Caco-2 (cell line): ENCODE results near the gene PPP1R36. TPM values are rescaled to one million over a fixed set of nuclear protein-coding genes. Genes with fewer than 3 reads are reported as not detected.
A peak's percentile ranks its signal among the peaks of the same experiment; 100 is the strongest.

Experiments
- BruUV-seq: library from RNA; stranded (reverse); fragments of 400-500 nt; replicated peaks from 2 replicates; lab custom pipeline; 2021; lab: Mats Ljungman, UMichigan
- CTCF ChIA-PET: fragments of 300-600 bp; sonication (Branson Sonifier 250); formaldehyde crosslinking; loops from one replicate; lab custom pipeline; 2022; ENCODE audit warnings: antibody characterized with exemption; lab: Charles Lee
- POLR2A ChIA-PET: fragments of 300-600 bp; sonication (Branson Sonifier 250); formaldehyde crosslinking; loops from one replicate; lab custom pipeline; 2022; ENCODE audit warnings: antibody characterized with exemption; lab: Charles Lee
- DNase-seq, 2 experiments: peaks; one replicate each; pipeline versions ENCODE4 v3.0.0 to v3.0.0-alpha.2; 2020 to 2022
- H3K27me3 ChIP-seq: replicated peaks from 2 replicates; pipeline ENCODE4 v1.6.0; 2011; ENCODE audit warnings: low read length; ENCODE audit not compliant: control insufficient read depth, insufficient read depth
- H3K36me3 ChIP-seq: 2 replicates; pipeline ENCODE4 v1.5.1; 2011; ENCODE audit warnings: low read length; ENCODE audit not compliant: control insufficient read depth, insufficient read depth
- H3K4me1 ChIP-seq: fragments of 250-450 bp; sonication (Bioruptor Pico); 2 replicates; pipeline ENCODE4 v1.5.1; 2020; ENCODE audit warnings: mild to moderate bottlenecking
- H3K4me3 ChIP-seq: 2 replicates; pipeline ENCODE4 v1.5.1; 2011; ENCODE audit warnings: low read depth, mild to moderate bottlenecking, control low read depth, low read length
- H3K9me3 ChIP-seq: fragments of 250-450 bp; sonication (Bioruptor Pico); 2 replicates; pipeline ENCODE4 v1.5.1; 2020; ENCODE audit warnings: mild to moderate bottlenecking, moderate library complexity
- H3K27ac Mint-ChIP-seq: one replicate; pipeline ENCODE4 v1.8.0; 2022; ENCODE audit warnings: mixed read lengths; ENCODE audit not compliant: unreplicated experiment
- H3K27me3 Mint-ChIP-seq: one replicate; pipeline ENCODE4 v1.8.0; 2022; ENCODE audit warnings: mixed read lengths; ENCODE audit not compliant: insufficient read depth, unreplicated experiment
- H3K36me3 Mint-ChIP-seq: one replicate; pipeline ENCODE4 v1.8.0; 2022; ENCODE audit warnings: mild to moderate bottlenecking, mixed read lengths; ENCODE audit not compliant: insufficient read depth, unreplicated experiment
- H3K4me1 Mint-ChIP-seq: one replicate; pipeline ENCODE4 v1.8.0; 2022; ENCODE audit warnings: low read depth, mixed read lengths; ENCODE audit not compliant: unreplicated experiment
- H3K4me3 Mint-ChIP-seq: one replicate; pipeline ENCODE4 v1.8.0; 2022; ENCODE audit warnings: mild to moderate bottlenecking, moderate library complexity, mixed read lengths; ENCODE audit not compliant: unreplicated experiment
- H3K9me3 Mint-ChIP-seq: one replicate; pipeline ENCODE4 v1.8.0; 2022; ENCODE audit warnings: mixed read lengths; ENCODE audit not compliant: unreplicated experiment
- CTCF ChIP-seq, 2 experiments: fragments of 200-600 bp in 1 of 2; IDR thresholded peaks; 1 replicate in 1 of 2; 2 replicates in 1 of 2; pipeline versions ENCODE4 v1.5.1 to v1.8.0; 2011 to 2022; ENCODE audit warnings: antibody characterized with exemption in 1 of 2, control low read depth in 1 of 2, inconsistent platforms in 1 of 2, low read depth in 1 of 2, low read length in 1 of 2, mild to moderate bottlenecking in 1 of 2, moderate library complexity in 1 of 2; ENCODE audit not compliant: insufficient read depth in 1 of 2, severe bottlenecking in 1 of 2, unreplicated experiment in 1 of 2
- intact Hi-C: fragments of 100-400 bp; cut with micrococcal nuclease; formaldehyde crosslinking; loops from one replicate; pipeline ENCODE4 v1.10.0; 2022; ENCODE audit not compliant: unreplicated experiment
- total RNA-seq: library from RNA; stranded (reverse); gene quantifications from 2 replicates; pipeline ENCODE4 v1.2.3, GENCODE V29; 2022

Gene PPP1R36
- total RNA-seq, 1 experiment from 2014 or later: 2.9 TPM

- intact Hi-C loops: no loop called here
- ChIA-PET POLR2A (no interaction called here), CTCF (no interaction called here)
- no peak for DNase-seq
- Histone ChIP-seq H3K36me3 (no peaks in the 10 kb centered on the region), H3K4me1 (peaks cover 21% of the 10 kb centered on the region), H3K9me3 (no peaks in the 10 kb centered on the region), H3K27me3 (no peaks in the 10 kb centered on the region), H3K4me3 (no peak overlapping the region)
- Mint-ChIP-seq H3K4me1 (peaks cover 17% of the 10 kb centered on the region), H3K36me3 (no peaks in the 10 kb centered on the region), H3K9me3 (no peaks in the 10 kb centered on the region), H3K27ac (no peak overlapping the region), H3K4me3 (no peak overlapping the region), H3K27me3 (no peaks in the 10 kb centered on the region)
- no peak for TF ChIP-seq CTCF (IDR thresholded peaks at IDR 0.05; ENCODE audit: insufficient read depth in 1 of 2, low read depth in 1 of 2, low read length in 1 of 2, severe bottlenecking in 1 of 2, unreplicated experiment in 1 of 2)
- no TSS peak for BruUV-seq
Observed at GRCh38 chr14:64584190-64584589, 34.4 kb downstream of the PPP1R36 start.

- Histone ChIP-seq H3K4me1 (peaks cover 12% of the 10 kb centered on the region), H3K27me3 (no peaks in the 10 kb centered on the region), H3K36me3 (no peaks in the 10 kb centered on the region), H3K9me3 (0 out of 2 replicates have a peak, but pooled peaks cover 3% of the 10 kb centered on the region), H3K4me3 (no peak overlapping the region)
- H3K4me1 Mint-ChIP-seq: peaks cover 7% of the 10 kb centered on the region
- BruUV-seq: no TSS peak
- H3K36me3 Mint-ChIP-seq: no peaks in the 10 kb centered on the region
- H3K27ac Mint-ChIP-seq: no peak overlapping the region
- intact Hi-C loops: no loop called here
- TF ChIP-seq CTCF (IDR thresholded peaks at IDR 0.05; ENCODE audit: insufficient read depth in 1 of 2, low read depth in 1 of 2, low read length in 1 of 2, severe bottlenecking in 1 of 2, unreplicated experiment in 1 of 2): no peak
- no peaks in the 10 kb centered on the region for H3K27me3 Mint-ChIP-seq
- H3K9me3 Mint-ChIP-seq: no peaks in the 10 kb centered on the region
- DNase-seq: no peak
- POLR2A ChIA-PET: no interaction called here
- CTCF ChIA-PET: no interaction called here
- no peak overlapping the region for H3K4me3 Mint-ChIP-seq
Observed at GRCh38 chr14:64591809-64592208, 42.0 kb downstream of the PPP1R36 start.

DNA sequence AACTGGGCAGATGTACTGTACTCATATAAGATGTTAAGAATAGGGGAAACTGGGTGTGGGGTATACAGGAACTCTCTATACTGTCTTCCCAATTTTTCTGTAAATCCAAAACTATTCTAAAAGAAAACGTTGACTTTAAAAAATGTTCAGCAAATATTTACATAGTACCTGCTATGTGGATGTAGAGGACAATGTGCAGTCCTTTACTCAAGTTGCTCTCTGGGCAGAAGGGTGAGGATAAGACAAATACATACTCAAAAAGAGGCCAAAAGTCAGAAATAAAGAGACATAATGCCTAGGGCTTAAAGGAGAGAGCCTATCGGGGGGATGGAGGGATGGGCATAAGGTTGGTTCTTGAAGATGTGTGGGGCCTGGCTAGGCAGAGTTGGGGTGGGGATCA, 44.7 kb downstream of the PPP1R36 start:
- intact Hi-C loops: no loop called here
- no TSS peak for BruUV-seq
- H3K36me3 Mint-ChIP-seq: no peaks in the 10 kb centered on the region
- CTCF ChIA-PET: no interaction called here
- no peak overlapping the region for H3K4me3 Mint-ChIP-seq
- peaks cover 7% of the 10 kb centered on the region for H3K4me1 Mint-ChIP-seq
- 0 out of 2 replicates have a peak, but pooled peaks cover 3% of the 10 kb centered on the region for H3K9me3 ChIP-seq
- peaks cover 12% of the 10 kb centered on the region for H3K4me1 ChIP-seq
- no peaks in the 10 kb centered on the region for H3K27me3 Mint-ChIP-seq
- peak overlapping the region; percentile 21 for H3K27ac Mint-ChIP-seq
- no peak for DNase-seq
- POLR2A ChIA-PET: no interaction called here
- no peaks in the 10 kb centered on the region for H3K9me3 Mint-ChIP-seq
- no peaks in the 10 kb centered on the region for H3K27me3 ChIP-seq
- TF ChIP-seq CTCF (IDR thresholded peaks at IDR 0.05; ENCODE audit: insufficient read depth in 1 of 2, low read depth in 1 of 2, low read length in 1 of 2, severe bottlenecking in 1 of 2, unreplicated experiment in 1 of 2): no peak
- no peak overlapping the region for H3K4me3 ChIP-seq
- H3K36me3 ChIP-seq: no peaks in the 10 kb centered on the region
